Activated naive CD4-positive, alpha-beta T cell treated with anti-CD3 and anti-CD28 coated beads, Interleukin-2, amount 50 U/mL, for 72 hours (primary cell): ENCODE data around the gene RGL3. TPM values are rescaled to one million over a fixed set of nuclear protein-coding genes. Genes with fewer than 3 reads are reported as not detected.

Source experiments
- total RNA-seq, 2 donors: library from RNA; stranded (reverse); gene quantifications; one replicate each; pipeline ENCODE4 v1.2.3, GENCODE V29; 2022

The RGL3 gene
- total RNA-seq, 2 donors from 2014 or later = not detected

Other genes with a start within 250 kb of the RGL3 start
- gene KANK2, start 221.8 kb downstream of the RGL3 start, total RNA-seq = 1 to 10 TPM; 1.6 to 5.5 TPM
- not detected for gene ANGPTL8, start 179.7 kb downstream of the RGL3 start, total RNA-seq
- gene DOCK6, start 156.8 kb downstream of the RGL3 start, total RNA-seq = 10 to 100 TPM in 1 of 2 donors, 1 to 10 TPM in 1; 2.0 to 17.4 TPM
- gene TSPAN16, start 123.2 kb downstream of the RGL3 start, total RNA-seq = not detected
- gene RAB3D, start 79.7 kb downstream of the RGL3 start, total RNA-seq = 10 to 100 TPM in 1 of 2 donors, 1 to 10 TPM in 1; 3.9 to 19.3 TPM
- gene TMEM205, start 73.0 kb downstream of the RGL3 start, total RNA-seq = 10 to 100 TPM; 29.9 to 36.4 TPM
- gene CCDC159, start 72.8 kb downstream of the RGL3 start, total RNA-seq = 10 to 100 TPM; 16.6 to 28.8 TPM
- 1 to 10 TPM; 4.4 to 7.9 TPM for gene PLPPR2, start 63.9 kb downstream of the RGL3 start, total RNA-seq
- 1 to 10 TPM; 1.9 to 2.2 TPM for gene SWSAP1, start 44.6 kb downstream of the RGL3 start, total RNA-seq
- gene EPOR, start 35.0 kb downstream of the RGL3 start, total RNA-seq = 10 to 100 TPM in 1 of 2 donors, 1 to 10 TPM in 1; 7.9 to 14.1 TPM
- under 1 TPM; 0.30 to 0.95 TPM for gene ODAD3, start 15.8 kb upstream of the RGL3 start, total RNA-seq
- gene PRKCSH, start 16.3 kb upstream of the RGL3 start, total RNA-seq = 100 to 1,000 TPM; 272 to 285 TPM
- gene ELAVL3, start 61.7 kb upstream of the RGL3 start, total RNA-seq = not detected
- 10 to 100 TPM; 10.3 to 20.3 TPM for gene ZNF653, start 86.5 kb upstream of the RGL3 start, total RNA-seq
- 10 to 100 TPM; 43.0 to 73.3 TPM for gene ECSIT, start 109.8 kb upstream of the RGL3 start, total RNA-seq
- gene CNN1, start 119.5 kb upstream of the RGL3 start, total RNA-seq = not detected
- gene ELOF1, start 139.9 kb upstream of the RGL3 start, total RNA-seq = 10 to 100 TPM; 43.1 to 64.1 TPM
- gene ACP5, start 158.3 kb upstream of the RGL3 start, total RNA-seq = 10 to 100 TPM; 20.3 to 30.0 TPM
- 1 to 10 TPM; 5.8 to 6.7 TPM for gene ZNF627, start 178.2 kb upstream of the RGL3 start, total RNA-seq